Activated naive CD4-positive, alpha-beta T cell treated with anti-CD3 and anti-CD28 coated beads, Interleukin-2, amount 10 ng/mL, durations not matched to agents 7 days and 5 days (primary cell): ENCODE measurements around the gene PRR5L.
A peak's percentile ranks its signal among the peaks of the same experiment; 100 is the strongest.
"Not testable (repeated sequence)": the region's sequence is repeated elsewhere in the genome, so short reads cannot be mapped to it uniquely, and the experiment has no call there.

Experiments
- CTCF ChIA-PET: fragments of 350-600 bp; sonication (Branson Sonifier 250); formaldehyde crosslinking; loops from one replicate; lab custom pipeline; 2021; ENCODE audit warnings: antibody characterized with exemption; lab: Charles Lee
- DNase-seq: peaks from one replicate; pipeline ENCODE4 v3.0.0-alpha.2; 2020
- H3K27ac Mint-ChIP-seq: one replicate; pipeline ENCODE4 v1.8.0; 2021; ENCODE audit warnings: mild to moderate bottlenecking, moderate library complexity, mixed read lengths
- H3K27me3 Mint-ChIP-seq: one replicate; pipeline ENCODE4 v1.8.0; 2021; ENCODE audit warnings: mild to moderate bottlenecking, mixed read lengths
- H3K36me3 Mint-ChIP-seq: one replicate; pipeline ENCODE4 v1.8.0; 2021; ENCODE audit warnings: mixed read lengths
- H3K4me1 Mint-ChIP-seq: one replicate; pipeline ENCODE4 v1.8.0; 2021; ENCODE audit warnings: mixed read lengths
- H3K4me3 Mint-ChIP-seq: one replicate; pipeline ENCODE4 v1.8.0; 2021; ENCODE audit warnings: mild to moderate bottlenecking, moderate library complexity, mixed read lengths
- H3K9me3 Mint-ChIP-seq: one replicate; pipeline ENCODE4 v1.8.0; 2021; ENCODE audit warnings: mixed read lengths

PRR5L gene

GRCh38 chr11:36509694-36510593 lies 213.9 kb downstream of the PRR5L start, which contains the start of gene TRAF6:
TSS of gene TRAF6 (minus strand) at chr11:36510272. CDS start at chr11:36501515, 8,757 bp downstream.
- H3K27ac Mint-ChIP-seq, result peak within 1 kb of the TSS; percentile 92
- DNase-seq, result peak; percentile 90
- H3K4me3 Mint-ChIP-seq, result peak within 1 kb of the TSS; percentile 99
- peaks cover 12% of the 10 kb centered on the region for H3K36me3 Mint-ChIP-seq
- CTCF ChIA-PET, result interaction anchor here (0.6 to 3.2 kb wide), 11 partner anchors 9 to 220 kb away, joined by 3 to 17 read pairs (median 6); no protein-coding TSS in a partner anchor
- H3K27me3 Mint-ChIP-seq, result peaks cover 10% of the 10 kb centered on the region
- no peaks in the 10 kb centered on the region for H3K9me3 Mint-ChIP-seq
- peaks cover 30% of the 10 kb centered on the region for H3K4me1 Mint-ChIP-seq

DNA sequence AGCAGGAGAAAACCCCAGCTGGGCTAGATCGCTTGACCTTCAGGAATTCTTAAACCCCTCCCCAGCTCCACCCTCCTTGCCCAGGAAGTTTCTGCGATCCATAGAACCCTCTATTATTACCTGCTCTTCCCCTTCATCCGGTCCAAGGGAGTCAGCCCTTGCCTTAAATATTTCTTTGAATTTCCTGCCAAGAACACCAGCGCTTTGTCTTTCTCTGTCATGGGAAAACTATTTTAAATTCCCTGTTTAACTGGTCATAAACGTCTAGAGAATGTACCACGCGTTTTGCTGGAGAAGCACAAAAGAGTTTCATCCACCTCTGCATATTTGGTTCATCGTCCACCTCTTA lies 214.5 kb downstream of the PRR5L start:
- H3K4me3 Mint-ChIP-seq, result peak overlapping the region; percentile 99
- CTCF ChIA-PET, result interaction anchor here (1.0 to 3.2 kb wide), 6 partner anchors 9 to 221 kb away, joined by 4 to 17 read pairs (median 8); no protein-coding TSS in a partner anchor
- H3K9me3 Mint-ChIP-seq, result no peaks in the 10 kb centered on the region
- H3K27ac Mint-ChIP-seq, result peak overlapping the region; percentile 78
- DNase-seq, result no peak
- H3K36me3 Mint-ChIP-seq, result peaks cover 11% of the 10 kb centered on the region
- H3K27me3 Mint-ChIP-seq, result peaks cover 16% of the 10 kb centered on the region
- peaks cover 26% of the 10 kb centered on the region for H3K4me1 Mint-ChIP-seq

DNA sequence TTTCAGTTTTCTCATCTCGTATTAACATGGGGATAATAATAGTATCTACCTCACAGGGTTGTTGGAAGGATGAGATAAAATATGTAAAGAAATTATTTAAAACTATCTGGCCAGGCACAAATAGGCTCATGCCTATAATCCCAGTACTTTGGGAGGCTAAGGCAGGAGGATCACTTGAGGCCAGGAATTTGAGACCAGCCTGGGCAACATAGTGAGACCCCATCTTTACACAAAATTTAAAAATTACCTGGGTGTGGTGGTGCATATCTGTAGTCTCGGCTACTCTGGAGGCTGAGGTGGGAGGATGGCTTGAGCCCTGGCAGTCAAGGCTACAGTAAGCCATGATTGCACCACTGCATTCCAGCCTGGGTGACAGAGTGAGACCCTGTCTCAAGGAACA lies 215.0 kb downstream of the PRR5L start:
- not testable (repeated sequence) for H3K9me3 Mint-ChIP-seq, DNase-seq, H3K27ac Mint-ChIP-seq, H3K36me3 Mint-ChIP-seq
- CTCF ChIA-PET, result interaction anchor here (0.7 to 3.2 kb wide), 7 partner anchors 10 to 1161 kb away, joined by 3 to 17 read pairs (median 6); no protein-coding TSS in a partner anchor
- peaks cover 18% of the 10 kb centered on the region for H3K27me3 Mint-ChIP-seq
- H3K4me1 Mint-ChIP-seq, result peaks cover 22% of the 10 kb centered on the region
- H3K4me3 Mint-ChIP-seq, result peak overlapping the region; percentile 99

- Mint-ChIP-seq H3K4me1 (peaks cover 22% of the 10 kb centered on the region), H3K27ac (no peak overlapping the region), H3K4me3 (no peak overlapping the region), H3K9me3 (no peaks in the 10 kb centered on the region), H3K36me3 (peaks cover 6% of the 10 kb centered on the region), H3K27me3 (peaks cover 22% of the 10 kb centered on the region)
- CTCF ChIA-PET, result interaction anchor here (0.6 to 1.4 kb wide), 4 partner anchors 38 to 1161 kb away, joined by 3 to 4 read pairs (median 4); partner anchors contain the start of gene COMMD9
- no peak for DNase-seq
Observed at GRCh38 chr11:36512016-36512415, 215.9 kb downstream of the PRR5L start.

- Mint-ChIP-seq H3K4me1 (peaks cover 10% of the 10 kb centered on the region), H3K36me3 (peaks cover 5% of the 10 kb centered on the region), H3K27ac (no peak overlapping the region), H3K9me3 (peaks cover 2% of the 10 kb centered on the region), H3K4me3 (no peak overlapping the region), H3K27me3 (peaks cover 22% of the 10 kb centered on the region)
- DNase-seq, result no peak
- CTCF ChIA-PET, result interaction anchor here (1.1 kb wide), 1 partner anchor 27 kb away, joined by 3 read pairs; no protein-coding TSS in a partner anchor
Observed at GRCh38 chr11:36513965-36514364, 217.9 kb downstream of the PRR5L start.
